Measurements from ENCODE around the gene C1S. TPM values are rescaled to one million over a fixed set of nuclear protein-coding genes. Genes with fewer than 3 reads are reported as not detected.

Gene C1S
- total RNA-seq, 1 donor from 2014 or later, result 0.71 TPM

GRCh38 chr12:7081037-7081436 lies 20.5 kb downstream of the C1S start:
- intact Hi-C loops (cut with micrococcal nuclease), result no loop called here
- Mint-ChIP-seq H3K27me3 (peaks cover 6% of the 10 kb centered on the region), H3K9me3 (peaks cover 2% of the 10 kb centered on the region), H3K36me3 (ENCODE audit: low read depth) (no peaks in the 10 kb centered on the region), H3K4me1 (no peaks in the 10 kb centered on the region), H3K4me3 (no peak overlapping the region), H3K27ac (no peak overlapping the region)
- no peak for ATAC-seq (ENCODE audit: low read depth)
- TF ChIP-seq CTCF (IDR thresholded peaks at IDR 0.05), result no peak
- ChIA-PET POLR2A (no interaction called here), CTCF (no interaction called here)
- no peak for DNase-seq

DNA sequence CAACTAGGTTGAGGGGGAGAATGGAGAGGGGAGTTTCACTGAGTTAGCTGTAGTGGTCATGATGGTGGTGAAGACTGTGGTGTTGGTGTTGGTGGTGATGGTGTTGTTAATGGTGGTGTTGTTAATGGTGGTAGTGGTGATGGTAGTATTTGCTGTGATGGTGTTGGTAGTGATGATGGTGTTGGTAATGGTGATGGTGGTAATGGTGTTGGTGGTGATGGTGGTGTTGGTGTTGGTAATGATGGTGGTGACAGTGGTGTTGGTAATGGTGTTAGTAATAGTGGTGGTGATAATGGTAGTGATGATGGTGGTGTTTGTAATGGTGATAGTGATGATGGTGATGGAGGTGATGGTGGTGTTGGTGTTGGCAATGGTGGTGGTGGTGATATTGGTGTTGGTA lies 22.6 kb downstream of the C1S start:
- DNase-seq (no peak), ATAC-seq (ENCODE audit: low read depth) (no peak)
- H3K4me1 Mint-ChIP-seq, result no peaks in the 10 kb centered on the region
- intact Hi-C loops (cut with micrococcal nuclease), result no loop called here
- ChIA-PET CTCF (interaction anchor here (0.6 kb wide), 1 partner anchor 45 kb away, joined by 3 read pairs; no protein-coding TSS in a partner anchor), POLR2A (no interaction called here)
- no peak overlapping the region for H3K4me3 Mint-ChIP-seq
- TF ChIP-seq CTCF (IDR thresholded peaks at IDR 0.05), result no peak
- peaks cover 2% of the 10 kb centered on the region for H3K9me3 Mint-ChIP-seq
- no peaks in the 10 kb centered on the region for H3K36me3 Mint-ChIP-seq (ENCODE audit: low read depth)
- H3K27me3 Mint-ChIP-seq, result no peaks in the 10 kb centered on the region
- H3K27ac Mint-ChIP-seq, result no peak overlapping the region

DNA sequence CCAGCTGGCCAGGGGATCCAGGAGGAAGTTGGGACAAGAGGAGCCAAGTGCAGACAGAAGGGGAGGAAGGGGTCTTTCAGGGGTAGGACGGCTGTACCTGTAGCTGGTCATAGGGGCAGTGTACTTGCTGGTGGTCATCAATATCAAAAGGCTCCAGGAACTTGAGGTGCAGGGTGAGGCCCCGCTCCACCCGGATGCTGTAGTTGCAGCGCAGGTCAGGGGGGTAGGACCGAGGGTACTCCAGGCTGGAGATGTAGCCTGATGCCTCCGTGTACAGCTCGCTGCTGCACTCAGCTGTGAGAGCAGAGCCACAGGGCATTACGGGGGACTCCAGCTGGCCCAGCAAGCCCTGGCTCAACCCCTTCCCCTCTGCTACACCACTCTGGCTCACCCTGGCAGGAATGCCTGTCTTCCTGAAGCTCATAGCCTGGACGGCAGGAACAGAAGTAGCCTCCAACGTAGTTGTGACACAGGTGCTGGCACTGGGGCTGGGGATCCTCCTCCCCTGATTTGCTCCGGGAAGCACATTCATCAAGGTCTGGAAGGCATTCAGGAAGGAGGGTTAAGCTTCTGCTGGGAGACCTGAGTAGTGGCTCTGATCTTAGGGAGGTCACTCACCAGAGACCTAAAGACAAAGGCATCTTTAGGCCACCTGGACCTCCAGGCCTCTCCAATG lies 28.8 kb downstream of the C1S start:
- peaks cover 8% of the 10 kb centered on the region for H3K4me1 Mint-ChIP-seq
- no peaks in the 10 kb centered on the region for H3K27me3 Mint-ChIP-seq
- CTCF ChIA-PET, result interaction anchor here (2.2 kb wide), 1 partner anchor 145 kb away, joined by 6 read pairs; no protein-coding TSS in a partner anchor
- intact Hi-C loops (cut with micrococcal nuclease), result no loop called here
- H3K27ac Mint-ChIP-seq, result no peak overlapping the region
- H3K36me3 Mint-ChIP-seq (ENCODE audit: low read depth), result no peaks in the 10 kb centered on the region
- no peak for DNase-seq
- no peak for ATAC-seq (ENCODE audit: low read depth)
- no peak overlapping the region for H3K4me3 Mint-ChIP-seq
- TF ChIP-seq CTCF (IDR thresholded peaks at IDR 0.05), result no peak
- no peaks in the 10 kb centered on the region for H3K9me3 Mint-ChIP-seq
- POLR2A ChIA-PET, result no interaction called here

GRCh38 chr12:7090222-7090998 lies 29.9 kb downstream of the C1S start:
- TF ChIP-seq CTCF (IDR thresholded peaks at IDR 0.05), result no peak
- Mint-ChIP-seq H3K4me1 (peaks cover 8% of the 10 kb centered on the region), H3K36me3 (ENCODE audit: low read depth) (no peaks in the 10 kb centered on the region), H3K27ac (no peak overlapping the region), H3K4me3 (no peak overlapping the region), H3K27me3 (no peaks in the 10 kb centered on the region), H3K9me3 (no peaks in the 10 kb centered on the region)
- ATAC-seq (ENCODE audit: low read depth), result no peak
- ChIA-PET CTCF (interaction anchor here (1.3 to 1.5 kb wide), 2 partner anchors 145 to 221 kb away, joined by 3 to 9 read pairs; no protein-coding TSS in a partner anchor), POLR2A (interaction anchor here (1.2 kb wide), 1 partner anchor 18 kb away, joined by 3 read pairs; no protein-coding TSS in a partner anchor)
- intact Hi-C loops (cut with micrococcal nuclease), result no loop called here
- DNase-seq, result no peak

GRCh38 chr12:7091171-7091570 lies 30.7 kb downstream of the C1S start:
- ATAC-seq (ENCODE audit: low read depth) (no peak), DNase-seq (no peak)
- no peak overlapping the region for H3K27ac Mint-ChIP-seq
- no peaks in the 10 kb centered on the region for H3K9me3 Mint-ChIP-seq
- no peak for TF ChIP-seq CTCF (IDR thresholded peaks at IDR 0.05)
- ChIA-PET CTCF (interaction anchor here (0.8 to 1.5 kb wide), 4 partner anchors 22 to 222 kb away, joined by 3 to 9 read pairs (median 3); no protein-coding TSS in a partner anchor), POLR2A (interaction anchor here (0.7 to 1.2 kb wide), 2 partner anchors 17 to 402 kb away, joined by 3 read pairs; partner anchors contain the start of gene ZNF384)
- H3K4me3 Mint-ChIP-seq, result no peak overlapping the region
- intact Hi-C loops (cut with micrococcal nuclease), result no loop called here
- H3K4me1 Mint-ChIP-seq, result peaks cover 8% of the 10 kb centered on the region
- no peaks in the 10 kb centered on the region for H3K36me3 Mint-ChIP-seq (ENCODE audit: low read depth)
- no peaks in the 10 kb centered on the region for H3K27me3 Mint-ChIP-seq
